B cell (primary cell): Measurements from ENCODE around the gene ATG13. TPM values are rescaled to one million over a fixed set of nuclear protein-coding genes. Genes with fewer than 3 reads are reported as not detected.

ENCODE experiments used
- ATAC-seq: fragments of 200-7000 bp; cut with Tn5 transposase; one replicate; pipeline ENCODE4 v1.10.0; 2021; ENCODE audit warnings: low read depth, mild to moderate bottlenecking, moderate number of reproducible peaks, moderate library complexity
- CTCF ChIA-PET: fragments of 350-600 bp; sonication (Branson Sonifier 250); formaldehyde crosslinking; loops from one replicate; lab custom pipeline; 2021; ENCODE audit warnings: antibody characterized with exemption, inconsistent platforms; lab: Charles Lee
- POLR2A ChIA-PET: fragments of 350-600 bp; sonication (Branson Sonifier 250); formaldehyde crosslinking; loops from one replicate; lab custom pipeline; 2021; ENCODE audit warnings: antibody characterized with exemption; lab: Charles Lee
- DNase-seq: peaks from one replicate; pipeline ENCODE4 v3.0.0; 2013
- H2AFZ ChIP-seq: 2 replicates; pipeline ENCODE4 v1.6.1; 2012; ENCODE audit warnings: mild to moderate bottlenecking, low read depth, low read length; ENCODE audit not compliant: insufficient read depth, poor library complexity, severe bottlenecking
- H3K27ac ChIP-seq, 2 donors: 1 replicate in 1 of 2; 2 replicates in 1 of 2; pipeline ENCODE4 v1.5.1; 2012 to 2013; ENCODE audit warnings: low read length in 2 of 2, mild to moderate bottlenecking in 2 of 2, moderate library complexity in 1 of 2
- H3K27me3 ChIP-seq, 4 experiments: fragments of 200-600 bp in 1 of 4; sonication (generic) in 1 of 4; replicated peaks in 1 of 4; 1 replicate in 2 of 4; 2 replicates in 2 of 4; pipeline versions ENCODE4 v1.6.1 to v1.7.0; 2013 to 2016; ENCODE audit warnings: low read length in 3 of 4, mild to moderate bottlenecking in 2 of 4, mixed read lengths in 1 of 4, moderate library complexity in 1 of 4; ENCODE audit not compliant: insufficient read depth in 4 of 4, control insufficient read depth in 3 of 4; ENCODE audit errors: control extremely low read depth in 1 of 4
- H3K36me3 ChIP-seq, 2 experiments: replicated peaks in 1 of 2; 1 replicate in 1 of 2; 2 replicates in 1 of 2; pipeline versions ENCODE4 v1.6.1 to v1.7.1; 2013; ENCODE audit warnings: low read length in 1 of 2; ENCODE audit not compliant: insufficient read depth in 2 of 2, control insufficient read depth in 1 of 2; ENCODE audit errors: control extremely low read depth in 1 of 2, extremely low read depth in 1 of 2
- H3K4me1 ChIP-seq, 2 donors: fragments of 200-600 bp in 1 of 2; sonication (generic) in 1 of 2; 1 replicate in 1 of 2; 2 replicates in 1 of 2; pipeline versions ENCODE4 v1.5.1 to v1.6.1; 2013 to 2017; ENCODE audit warnings: low read length in 2 of 2; ENCODE audit not compliant: control insufficient read depth in 2 of 2, insufficient read depth in 2 of 2
- H3K4me2 ChIP-seq: replicated peaks from 2 replicates; pipeline ENCODE3; 2012; ENCODE audit warnings: mild to moderate bottlenecking, low read depth, low read length; ENCODE audit not compliant: poor library complexity, severe bottlenecking
- H3K4me3 ChIP-seq, 5 experiments: fragments of 200-600 bp in 1 of 5; sonication (generic) in 1 of 5; 1 replicate in 3 of 5; 2 replicates in 2 of 5; pipeline versions ENCODE4 v1.5.1 to v1.7.0; 2011 to 2016; ENCODE audit warnings: low read length in 4 of 5, mild to moderate bottlenecking in 4 of 5, low read depth in 2 of 5, control low read depth in 1 of 5, moderate library complexity in 1 of 5; ENCODE audit not compliant: insufficient read depth in 1 of 5; ENCODE audit errors: control extremely low read depth in 1 of 5, extremely low read depth in 1 of 5
- H3K79me2 ChIP-seq: fragments of 200-600 bp; sonication (generic); one replicate; pipeline ENCODE4 v1.6.0; 2016; ENCODE audit warnings: low read length; ENCODE audit not compliant: control insufficient read depth, insufficient read depth
- H3K9ac ChIP-seq: fragments of 200-600 bp; sonication (generic); 2 replicates; pipeline ENCODE4 v1.6.1; 2017; ENCODE audit warnings: mild to moderate bottlenecking, low read length, moderate library complexity
- H3K9me3 ChIP-seq, 3 donors: one replicate each; pipeline versions ENCODE4 v1.6.1 to v1.7.1; 2013; ENCODE audit warnings: low read length in 2 of 3; ENCODE audit not compliant: control insufficient read depth in 2 of 3, insufficient read depth in 1 of 3; ENCODE audit errors: control extremely low read depth in 1 of 3
- H4K20me1 ChIP-seq: 2 replicates; pipeline ENCODE4 v1.6.0; 2012; ENCODE audit warnings: mild to moderate bottlenecking, low read length; ENCODE audit not compliant: insufficient read depth, control insufficient read depth, poor library complexity, severe bottlenecking
- H3K27ac Mint-ChIP-seq: one replicate; pipeline ENCODE4 v1.8.0; 2021; ENCODE audit warnings: mixed read lengths
- H3K27me3 Mint-ChIP-seq: one replicate; pipeline ENCODE4 v1.8.0; 2021; ENCODE audit warnings: mixed read lengths
- H3K4me1 Mint-ChIP-seq: one replicate; pipeline ENCODE4 v1.8.0; 2021; ENCODE audit warnings: mixed read lengths
- H3K4me3 Mint-ChIP-seq: one replicate; pipeline ENCODE4 v1.8.0; 2021; ENCODE audit warnings: mixed read lengths
- H3K9me3 Mint-ChIP-seq: one replicate; pipeline ENCODE4 v1.8.0; 2022; ENCODE audit warnings: mixed read lengths; ENCODE audit not compliant: insufficient read depth
- CTCF ChIP-seq: fragments of 200-600 bp; IDR thresholded peaks from one replicate; pipeline ENCODE4 v1.8.0; 2022; ENCODE audit warnings: antibody characterized with exemption, mild to moderate bottlenecking
- EZH2 ChIP-seq: IDR thresholded peaks from 2 replicates; pipeline ENCODE4 v1.6.1; 2012; ENCODE audit warnings: borderline replicate concordance, low read depth, mild to moderate bottlenecking, moderate library complexity, low read length; ENCODE audit not compliant: insufficient read depth, poor library complexity, severe bottlenecking
- WGBS: methylation state at CpG from one replicate; pipeline ENCODE4 v1.1.5; 2013; ENCODE audit warnings: missing lambda C conversion rate; ENCODE audit not compliant: insufficient coverage; 5-methylcytosine and 5-hydroxymethylcytosine counted together
- intact Hi-C: fragments of 100-400 bp; cut with micrococcal nuclease; formaldehyde crosslinking; loops from one replicate; pipeline ENCODE4 v1.10.0; 2022
- polyA plus RNA-seq: library from polyadenylated mRNA; depleted of rRNA; stranded (reverse); fragments of >200 nt; gene quantifications from 2 replicates; pipeline ENCODE4 v1.2.3, GENCODE V29; 2012
- total RNA-seq, 2 donors: library from RNA; stranded (reverse); fragments of 120-200 nt in 1 of 2; gene quantifications; 1 replicate in 1 of 2; 2 replicates in 1 of 2; pipeline versions ENCODE4 v1.2.3 to v1.2.4, GENCODE V29; 2013 to 2022

Gene ATG13
- total and polyA plus RNA-seq, 2 donors (not counting 1 experiment from before 2014, with no cell fraction given): 48.5 to 88.8 TPM

DNA sequence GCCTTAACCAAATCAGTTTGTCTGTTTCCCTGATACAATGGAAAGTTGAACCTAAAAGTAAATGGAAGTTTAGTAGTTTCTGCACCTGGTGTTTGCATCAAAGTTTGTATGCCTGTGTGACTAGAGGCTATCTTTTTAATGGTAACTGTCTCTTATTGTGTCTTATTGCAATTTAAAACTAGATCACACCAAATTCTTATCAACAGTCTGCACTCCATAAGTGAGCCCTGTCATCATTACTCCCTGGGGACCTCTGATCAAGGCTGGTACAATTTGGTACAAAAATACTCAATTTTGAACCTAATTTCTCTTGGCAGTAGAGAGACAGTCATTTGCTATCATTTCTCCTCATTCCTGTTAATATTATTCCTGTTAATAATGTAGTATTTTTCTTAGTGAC is 45.0 kb downstream of the ATG13 start:
- Mint-ChIP-seq H3K4me3 (no peak overlapping the region), H3K4me1 (no peaks in the 10 kb centered on the region), H3K9me3 (no peaks in the 10 kb centered on the region), H3K27ac (no peak overlapping the region), H3K27me3 (no peaks in the 10 kb centered on the region)
- no peak for ATAC-seq
- H3K9me3 ChIP-seq: no peaks in the 10 kb centered on the region
- peaks cover 9 to 84% of the 10 kb centered on the region in 2 experiments for H3K36me3 ChIP-seq
- no peak overlapping the region for H3K9ac ChIP-seq
- ChIA-PET POLR2A (no interaction called here), CTCF (no interaction called here)
- no peaks in the 10 kb centered on the region for H4K20me1 ChIP-seq
- H3K4me3 ChIP-seq: no peak overlapping the region
- no peak overlapping the region for H2AFZ ChIP-seq
- H3K27ac ChIP-seq: no peak overlapping the region
- no peak for DNase-seq
- H3K27me3 ChIP-seq: no peaks in the 10 kb centered on the region
- TF ChIP-seq EZH2 (no peak), CTCF (no peak)
- no peaks in the 10 kb centered on the region for H3K79me2 ChIP-seq
- intact Hi-C loops: no loop called here
- no peak overlapping the region for H3K4me2 ChIP-seq
- H3K4me1 ChIP-seq: no peaks in the 10 kb centered on the region

DNA sequence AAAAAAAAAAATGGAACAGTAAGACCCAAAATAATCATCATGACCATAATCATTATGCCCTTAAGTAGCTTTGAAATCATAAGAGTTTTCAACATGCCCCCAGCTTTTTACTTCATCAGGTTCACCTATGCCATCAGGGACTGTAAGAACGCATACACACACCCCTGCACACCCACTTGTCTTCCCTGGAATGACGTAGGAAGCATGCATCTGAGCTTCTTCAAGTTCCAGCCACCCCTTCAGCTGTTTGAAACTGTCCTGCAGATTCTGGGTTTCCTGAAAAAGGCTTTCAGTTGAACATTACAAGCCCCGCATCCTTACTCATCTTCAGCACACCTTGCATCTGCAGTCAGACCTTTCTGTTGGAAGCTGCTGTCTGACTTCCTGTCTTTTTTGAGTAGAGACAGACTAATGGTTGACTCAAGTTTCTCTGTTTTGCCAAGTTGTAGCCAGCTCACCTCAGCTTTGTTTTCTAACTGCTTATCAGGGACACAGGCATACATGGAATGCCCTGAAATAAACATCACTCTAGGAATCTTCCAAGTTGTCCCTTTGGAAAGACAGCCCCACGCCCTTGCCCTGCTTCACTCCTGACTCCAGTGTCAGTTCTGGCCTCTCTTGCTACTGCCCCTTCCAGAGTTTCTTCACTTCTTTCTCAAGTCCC is 46.1 kb downstream of the ATG13 start:
- POLR2A ChIA-PET: no interaction called here
- H3K27me3 Mint-ChIP-seq: no peaks in the 10 kb centered on the region
- WGBS: 100% methylated on average over 4 of the region's 4 CpGs
- no peak overlapping the region for H2AFZ ChIP-seq
- H3K4me1 ChIP-seq: no peaks in the 10 kb centered on the region
- CTCF ChIA-PET: interaction anchor here (0.7 kb wide), 1 partner anchor 500 kb away, joined by 3 read pairs; no protein-coding TSS in a partner anchor
- H3K4me3 ChIP-seq: no peak overlapping the region
- no peaks in the 10 kb centered on the region for H3K79me2 ChIP-seq
- H4K20me1 ChIP-seq: no peaks in the 10 kb centered on the region
- no peak overlapping the region for H3K27ac ChIP-seq
- H3K9ac ChIP-seq: no peak overlapping the region
- H3K4me1 Mint-ChIP-seq: no peaks in the 10 kb centered on the region
- H3K27me3 ChIP-seq: no peaks in the 10 kb centered on the region
- no peak overlapping the region for H3K4me2 ChIP-seq
- peaks cover 4 to 87% of the 10 kb centered on the region in 2 experiments for H3K36me3 ChIP-seq
- H3K9me3 Mint-ChIP-seq: no peaks in the 10 kb centered on the region
- no peak overlapping the region for H3K27ac Mint-ChIP-seq
- H3K9me3 ChIP-seq: no peaks in the 10 kb centered on the region
- no peak overlapping the region for H3K4me3 Mint-ChIP-seq
- TF ChIP-seq CTCF: no peak
- TF ChIP-seq EZH2: no peak
- ATAC-seq (no peak), DNase-seq (no peak)
- intact Hi-C loops: no loop called here
